ENCODE measurements around the gene INTS4. TPM values are rescaled to one million over a fixed set of nuclear protein-coding genes. Genes with fewer than 3 reads are reported as not detected.
"Not testable (repeated sequence)": the region's sequence is repeated elsewhere in the genome, so short reads cannot be mapped to it uniquely, and the experiment has no call there.

Gene INTS4
- total and polyA plus RNA-seq, 10 of the 15 experiments (the other 5 are each of a cell fraction or from before 2014, with no cell fraction given): 20.2 to 50.5 (median 40.0) TPM

GRCh38 chr11:77843700-77844099 is 150.8 kb downstream of the INTS4 start:
- H3K4me1 ChIP-seq (ENCODE audit: control insufficient read depth, insufficient read depth, low read length); intact Hi-C loops (cut with micrococcal nuclease; ENCODE audit: unreplicated experiment); DNase-seq (ENCODE audit: low read depth, low spot score); H3K4me2 ChIP-seq (ENCODE audit: control insufficient read depth, insufficient read depth); H3K9me3 ChIP-seq (replicated peaks; ENCODE audit: control insufficient read depth, insufficient read depth, low read length); H2AFZ ChIP-seq (ENCODE audit: control insufficient read depth, low read depth, low read length); H3K36me3 ChIP-seq (ENCODE audit: control insufficient read depth in 2 of 2, insufficient read depth in 2 of 2, low read length in 1 of 2); H3K27me3 ChIP-seq (replicated peaks in 1 of 2; ENCODE audit: control insufficient read depth in 2 of 2, insufficient read depth in 2 of 2, low read length in 1 of 2); H3K4me3 ChIP-seq; ATAC-seq; POLR2A ChIA-PET; H3K27ac ChIP-seq (ENCODE audit: control insufficient read depth, insufficient read depth); RAD21 ChIA-PET (ENCODE audit: unreplicated experiment); CTCF ChIA-PET; H3K9ac ChIP-seq (ENCODE audit: control insufficient read depth, insufficient read depth, low read length); BruUV-seq (replicated peaks); H4K20me1 ChIP-seq (ENCODE audit: control insufficient read depth, insufficient read depth); SMC1A ChIA-PET (ENCODE audit: uncharacterized antibody, unreplicated experiment); FAIRE-seq; H3K79me2 ChIP-seq (ENCODE audit: control insufficient read depth, insufficient read depth, low read length); in situ Hi-C loops (cut with MboI): not testable (repeated sequence)
- WGBS (ENCODE audit: insufficient coverage, insufficient replicate concordance, low lambda C conversion rate, missing lambda C conversion rate): 34% methylated on average over 3 of the region's 5 CpGs

GRCh38 chr11:77842441-77843121 is 151.9 kb downstream of the INTS4 start:
- no peak overlapping the region for H2AFZ ChIP-seq (ENCODE audit: control insufficient read depth, low read depth, low read length)
- no peaks in the 10 kb centered on the region for H3K27me3 ChIP-seq (replicated peaks in 1 of 2; ENCODE audit: control insufficient read depth in 2 of 2, insufficient read depth in 2 of 2, low read length in 1 of 2)
- H3K79me2 ChIP-seq (ENCODE audit: control insufficient read depth, insufficient read depth, low read length): no peaks in the 10 kb centered on the region
- no peak for ATAC-seq
- WGBS (ENCODE audit: insufficient coverage, insufficient replicate concordance, low lambda C conversion rate, missing lambda C conversion rate): 45% methylated on average over 1 of the region's 1 CpG
- H3K4me2 ChIP-seq (ENCODE audit: control insufficient read depth, insufficient read depth): no peak overlapping the region
- ChIA-PET CTCF (no interaction called here), SMC1A (ENCODE audit: uncharacterized antibody, unreplicated experiment) (no interaction called here), POLR2A (no interaction called here), RAD21 (ENCODE audit: unreplicated experiment) (no interaction called here)
- no peak for FAIRE-seq
- no peaks in the 10 kb centered on the region for H4K20me1 ChIP-seq (ENCODE audit: control insufficient read depth, insufficient read depth)
- intact Hi-C loops (cut with micrococcal nuclease; ENCODE audit: unreplicated experiment) (no loop called here), in situ Hi-C loops (cut with MboI) (no loop called here)
- BruUV-seq (replicated peaks): no TSS peak
- H3K9ac ChIP-seq (ENCODE audit: control insufficient read depth, insufficient read depth, low read length): no peak overlapping the region
- TF ChIP-seq DPF2 (IDR thresholded peaks at IDR 0.05) (no peak), ZNF622 (IDR thresholded peaks at IDR 0.05) (no peak), STAT1 (conservative IDR thresholded peaks at IDR 0.05) (no peak), ZBTB40 (IDR thresholded peaks at IDR 0.05; ENCODE audit: borderline replicate concordance) (no peak), ZBED1 (IDR thresholded peaks at IDR 0.05; ENCODE audit: borderline replicate concordance) (no peak), NFXL1 (IDR thresholded peaks at IDR 0.05; ENCODE audit: borderline replicate concordance) (no peak), SREBF1 (IDR thresholded peaks at IDR 0.05; ENCODE audit: low read length) (no peak), SMARCA5 (IDR thresholded peaks at IDR 0.05) (no peak), POU2F2 (IDR thresholded peaks at IDR 0.05; ENCODE audit: borderline replicate concordance, low read depth, low read length) (no peak), SUPT20H (IDR thresholded peaks at IDR 0.05; ENCODE audit: borderline replicate concordance, control insufficient read depth, low read depth, low read length) (no peak)
- no peak for DNase-seq (ENCODE audit: low read depth, low spot score)
- H3K27ac ChIP-seq (ENCODE audit: control insufficient read depth, insufficient read depth): no peak overlapping the region
- H3K4me3 ChIP-seq: no peak overlapping the region
- no peaks in the 10 kb centered on the region for H3K4me1 ChIP-seq (ENCODE audit: control insufficient read depth, insufficient read depth, low read length)
- no peaks in the 10 kb centered on the region; the same call in 2 of the 3 replicates for H3K9me3 ChIP-seq (replicated peaks; ENCODE audit: control insufficient read depth, insufficient read depth, low read length)
- no peaks in the 10 kb centered on the region for H3K36me3 ChIP-seq (ENCODE audit: control insufficient read depth in 2 of 2, insufficient read depth in 2 of 2, low read length in 1 of 2)

Data from GM12878 (cell line).